Effector memory CD4-positive, alpha-beta T cell (primary cell): Measurements from ENCODE around the gene ADAMTSL4.
"Not testable (repeated sequence)": the region's sequence is repeated elsewhere in the genome, so short reads cannot be mapped to it uniquely, and the experiment has no call there.

Experiments
- DNase-seq, 3 donors: peaks; one replicate each; pipeline ENCODE4 v3.0.0-alpha.2; 2020
- H3K27ac ChIP-seq: 2 replicates; pipeline ENCODE4 v1.7.0; 2013; ENCODE audit warnings: mild to moderate bottlenecking, low read length, moderate library complexity; ENCODE audit not compliant: insufficient read depth, poor library complexity, severe bottlenecking
- H3K27me3 ChIP-seq: replicated peaks from 2 replicates; pipeline ENCODE4 v1.7.0; 2013; ENCODE audit warnings: mild to moderate bottlenecking, low read length; ENCODE audit not compliant: insufficient read depth, control insufficient read depth, poor library complexity, severe bottlenecking
- H3K36me3 ChIP-seq: 2 replicates; pipeline ENCODE4 v1.7.0; 2013; ENCODE audit warnings: mild to moderate bottlenecking, low read length, moderate library complexity; ENCODE audit not compliant: control insufficient read depth, insufficient read depth
- H3K4me1 ChIP-seq: 2 replicates; pipeline ENCODE4 v1.7.0; 2013; ENCODE audit warnings: low read length, mild to moderate bottlenecking; ENCODE audit not compliant: control insufficient read depth, insufficient read depth, poor library complexity, severe bottlenecking
- H3K4me3 ChIP-seq: 2 replicates; pipeline ENCODE4 v1.7.0; 2013; ENCODE audit warnings: low read length, low read depth, mild to moderate bottlenecking; ENCODE audit not compliant: insufficient read depth, poor library complexity, severe bottlenecking
- H3K9me3 ChIP-seq: 2 replicates; pipeline ENCODE4 v1.7.0; 2013; ENCODE audit warnings: mild to moderate bottlenecking, low read length, moderate library complexity; ENCODE audit not compliant: control insufficient read depth

ADAMTSL4 gene

DNA sequence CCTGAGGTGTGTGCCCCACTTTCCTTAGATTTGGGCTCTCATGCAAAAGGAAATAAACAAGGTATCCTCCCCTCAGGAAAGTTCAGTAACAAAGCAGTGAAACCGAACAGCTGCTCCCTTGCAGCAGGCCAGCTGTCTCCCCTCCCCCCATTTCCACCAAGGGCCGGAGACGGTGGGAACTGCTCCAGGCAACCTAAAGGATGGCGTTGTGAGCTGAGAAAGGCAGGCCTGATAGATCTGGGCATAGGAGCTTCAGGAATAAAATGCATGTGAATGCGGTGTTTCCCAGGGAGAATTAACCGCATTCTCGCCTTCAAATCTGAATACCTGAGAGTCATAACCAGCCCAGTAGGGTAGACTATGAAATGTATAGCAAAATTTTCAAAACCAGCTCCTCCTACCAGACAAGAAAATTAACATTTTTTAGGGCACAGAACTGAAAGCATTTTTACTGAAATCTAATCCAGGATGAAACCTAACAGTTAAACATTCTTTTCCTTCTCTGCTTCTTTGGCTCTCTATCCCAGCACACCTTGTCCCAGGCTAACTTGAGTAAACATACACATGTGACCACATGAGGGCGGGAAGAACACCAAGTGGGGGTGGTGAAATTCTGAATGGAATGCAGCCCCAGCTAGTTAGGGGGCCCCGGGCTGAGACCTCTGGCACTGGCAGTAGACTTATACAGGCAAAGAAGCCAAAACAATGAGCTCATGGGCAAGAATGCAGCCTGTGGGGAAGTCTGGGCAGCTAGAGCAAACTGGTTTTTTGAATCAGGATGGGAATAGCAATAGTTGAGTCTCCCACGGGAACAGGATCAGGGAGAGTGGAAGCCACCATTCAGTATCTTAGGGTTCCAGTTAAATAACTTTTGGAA, 18.7 kb downstream of the ADAMTSL4 start:
- H3K4me3 ChIP-seq = peak overlapping the region; percentile 52
- DNase-seq = peak in 1 of 3 donors; percentile 32
- peak overlapping the region; percentile 78 for H3K27ac ChIP-seq
- peaks cover 14% of the 10 kb centered on the region for H3K36me3 ChIP-seq
- no peaks in the 10 kb centered on the region for H3K9me3 ChIP-seq
- no peaks in the 10 kb centered on the region for H3K27me3 ChIP-seq
- H3K4me1 ChIP-seq = peaks cover 91% of the 10 kb centered on the region

DNA sequence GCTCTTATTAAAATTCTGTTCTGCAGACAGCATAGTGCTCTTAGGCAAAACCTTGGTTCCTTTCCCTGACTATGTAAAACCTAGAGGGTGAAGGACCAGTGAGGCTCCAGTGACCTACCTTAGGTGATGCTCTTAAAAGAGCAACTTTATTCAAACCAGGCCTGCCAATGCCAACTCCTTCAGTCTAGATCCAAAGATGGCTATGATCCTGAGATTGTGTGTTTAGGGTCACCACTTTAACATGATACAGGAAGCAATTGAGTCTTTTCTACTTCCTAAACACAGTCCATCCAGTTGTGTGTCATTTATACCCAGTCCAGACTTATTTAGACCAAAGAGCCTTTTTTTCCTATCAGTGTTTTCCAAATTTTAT, 19.4 kb downstream of the ADAMTSL4 start:
- Histone ChIP-seq H3K9me3 (no peaks in the 10 kb centered on the region), H3K36me3 (peaks cover 20% of the 10 kb centered on the region), H3K27me3 (no peaks in the 10 kb centered on the region), H3K4me3 (peak overlapping the region; percentile 52), H3K27ac (peak overlapping the region; percentile 78), H3K4me1 (peaks cover 92% of the 10 kb centered on the region)
- DNase-seq = no peak

DNA sequence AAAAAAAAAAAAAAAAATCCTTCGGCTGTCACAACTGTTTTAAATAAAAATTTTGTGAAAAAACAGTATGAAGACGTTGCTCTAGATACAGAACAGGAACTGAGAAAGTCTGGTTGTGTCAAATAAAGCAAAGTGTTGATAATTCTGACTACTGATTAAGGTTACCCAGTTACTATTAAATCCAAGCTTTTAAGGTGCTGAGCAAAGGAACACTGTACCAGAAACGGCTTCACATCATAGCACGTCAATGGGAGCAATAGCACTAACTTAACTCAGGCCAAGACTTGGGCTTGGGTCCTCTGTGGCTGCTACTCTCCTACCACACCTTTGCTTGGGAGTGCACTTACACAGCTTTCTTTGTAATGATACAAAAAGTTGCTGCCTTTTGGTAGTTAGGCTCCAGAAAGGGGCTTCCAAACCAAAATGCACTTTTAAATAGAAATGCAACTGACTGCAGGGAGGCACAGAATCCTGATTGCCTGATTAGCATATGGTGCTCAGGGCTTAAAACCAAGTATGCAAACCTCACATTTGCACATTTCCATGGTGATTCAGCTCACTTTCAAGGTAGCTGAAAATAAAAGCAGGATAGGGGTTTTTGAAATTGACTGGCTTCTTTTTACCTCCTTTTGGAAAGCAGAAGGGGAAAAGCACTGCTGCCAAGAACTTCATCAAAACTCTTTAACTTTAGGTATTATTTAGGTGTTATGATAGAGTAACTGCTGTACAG, 23.9 kb downstream of the ADAMTSL4 start:
- Histone ChIP-seq H3K36me3 (peaks cover 56% of the 10 kb centered on the region), H3K27me3 (no peaks in the 10 kb centered on the region), H3K4me1 (peaks cover 61% of the 10 kb centered on the region), H3K27ac (peak overlapping the region; percentile 98), H3K9me3 (no peaks in the 10 kb centered on the region), H3K4me3 (peak overlapping the region; percentile 31)
- DNase-seq = no peak

DNA sequence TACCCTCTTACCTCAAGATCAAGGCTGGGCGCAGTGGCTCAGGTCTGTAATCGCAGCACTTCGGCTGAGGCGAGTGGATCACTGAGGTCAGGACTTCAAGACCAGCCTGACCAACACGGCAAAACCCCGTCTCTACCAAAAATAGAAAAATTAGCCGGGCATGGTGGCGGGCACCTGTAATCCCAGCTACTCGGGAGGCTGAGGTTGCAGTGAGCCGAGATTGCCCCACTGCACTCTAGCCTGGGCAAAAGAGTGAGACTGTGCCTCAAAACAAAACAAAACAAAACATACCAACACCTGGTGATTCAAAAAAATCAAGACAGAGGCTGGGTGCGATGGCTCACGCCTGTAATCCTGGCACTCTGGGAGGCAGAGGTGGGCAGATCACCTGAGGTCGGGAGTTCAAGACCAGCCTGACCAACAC, 24.5 kb downstream of the ADAMTSL4 start:
- peak overlapping the region; percentile 31 for H3K4me3 ChIP-seq
- H3K9me3 ChIP-seq, H3K27me3 ChIP-seq, DNase-seq: not testable (repeated sequence)
- peaks cover 56% of the 10 kb centered on the region for H3K4me1 ChIP-seq
- peak overlapping the region; percentile 98 for H3K27ac ChIP-seq
- peaks cover 62% of the 10 kb centered on the region for H3K36me3 ChIP-seq

DNA sequence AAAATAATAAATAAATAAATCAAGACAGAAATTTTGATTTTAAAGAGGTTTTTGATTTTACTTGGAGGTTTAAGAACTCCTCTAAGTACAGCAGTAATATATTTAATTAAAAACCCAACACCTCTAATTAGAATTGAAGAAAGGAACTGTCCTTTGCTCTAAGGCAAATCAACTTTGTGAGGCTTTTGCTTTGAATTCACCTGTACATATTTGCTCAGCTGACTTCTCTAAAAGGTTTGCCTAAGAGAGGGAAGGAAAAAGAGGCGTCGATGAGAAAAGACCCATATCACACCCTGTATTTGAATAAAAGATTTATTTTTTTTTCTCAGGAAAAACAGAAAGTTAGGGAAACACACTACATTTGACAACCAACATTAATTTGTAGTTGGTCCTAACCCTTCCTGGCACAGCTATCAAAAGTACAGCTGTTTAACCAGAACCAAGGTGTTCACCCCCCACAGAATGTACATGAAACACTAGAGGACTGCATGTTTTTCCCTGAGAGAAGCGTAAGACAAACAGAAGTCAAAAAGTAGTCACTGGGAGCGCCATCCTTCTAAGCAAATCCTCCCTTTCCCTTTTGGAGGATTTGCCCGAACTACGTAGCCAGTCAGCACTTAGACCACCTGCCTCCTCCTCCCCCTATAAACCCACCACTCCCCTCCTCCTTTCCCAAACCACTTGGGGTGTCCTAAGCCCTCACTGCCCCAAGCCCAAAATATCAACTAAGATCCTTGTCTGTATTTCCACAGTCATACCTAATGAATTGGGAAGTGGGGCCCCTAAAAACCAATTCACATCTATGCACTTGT, 25.3 kb downstream of the ADAMTSL4 start:
- DNase-seq = no peak
- Histone ChIP-seq H3K4me3 (peak overlapping the region; percentile 95), H3K4me1 (peaks cover 47% of the 10 kb centered on the region), H3K27ac (peak overlapping the region; percentile 98), H3K9me3 (no peaks in the 10 kb centered on the region), H3K27me3 (no peaks in the 10 kb centered on the region), H3K36me3 (peaks cover 69% of the 10 kb centered on the region)

DNA sequence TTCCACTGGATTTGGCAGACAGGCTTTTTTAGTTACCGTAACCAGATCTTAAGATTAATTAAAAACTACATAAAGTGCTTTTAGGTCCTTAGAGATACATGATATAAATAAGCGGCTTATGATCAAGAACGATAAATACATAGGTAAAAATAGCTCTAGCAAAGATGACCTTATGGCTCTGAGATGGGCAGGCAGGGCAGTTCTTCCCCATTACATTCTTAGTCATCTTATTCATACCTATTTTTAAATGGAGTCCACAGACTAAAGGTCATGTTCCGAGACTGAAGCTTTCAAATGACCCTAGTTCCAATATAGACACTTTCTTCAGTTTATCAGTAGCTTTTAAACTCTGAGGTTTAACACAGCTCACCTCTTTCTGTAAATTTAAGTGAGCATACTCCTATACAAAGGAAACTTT, 25.9 kb downstream of the ADAMTSL4 start:
- Histone ChIP-seq H3K36me3 (peaks cover 69% of the 10 kb centered on the region), H3K4me3 (peak overlapping the region; percentile 95), H3K27ac (peak overlapping the region; percentile 98), H3K27me3 (no peaks in the 10 kb centered on the region), H3K4me1 (peaks cover 44% of the 10 kb centered on the region), H3K9me3 (no peaks in the 10 kb centered on the region)
- DNase-seq = no peak

DNA sequence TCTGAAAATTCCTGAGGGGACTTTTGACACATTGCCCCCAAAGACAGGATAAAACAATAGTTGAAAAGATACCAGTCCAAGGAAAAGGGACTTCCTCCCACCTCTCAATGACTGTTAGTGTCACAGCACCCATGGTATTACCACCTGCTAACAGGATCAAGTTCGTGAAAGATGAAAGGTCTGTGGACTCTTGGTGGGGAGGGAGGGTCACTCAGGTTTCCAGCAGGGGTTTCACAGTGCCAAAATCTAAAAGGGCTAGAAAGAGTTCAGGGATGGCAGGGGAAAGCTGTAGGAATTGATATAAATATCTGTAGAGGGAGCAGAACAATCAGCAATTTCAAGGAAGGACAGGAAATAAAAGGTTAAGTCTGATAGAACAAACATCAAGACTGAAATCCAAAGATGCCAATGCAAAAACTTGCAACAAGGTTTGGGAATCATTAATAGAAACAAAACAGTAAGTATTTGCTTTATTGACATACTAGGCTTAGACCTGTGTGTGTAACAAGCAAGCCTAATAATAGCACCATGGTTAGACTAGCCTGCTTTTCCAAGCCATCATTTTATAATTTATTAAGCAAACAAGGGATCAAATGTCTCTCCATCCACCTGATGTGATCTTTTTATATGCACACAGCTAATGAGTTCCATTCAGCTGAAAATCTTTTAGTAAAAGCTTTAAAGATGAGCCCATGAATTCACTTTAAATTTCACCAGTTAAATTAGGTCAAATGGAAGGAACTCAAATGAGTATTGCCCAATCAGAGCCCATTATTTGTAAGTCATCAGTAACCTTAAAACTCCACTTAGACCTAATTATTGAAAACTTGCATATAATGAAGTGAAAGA, 26.5 kb downstream of the ADAMTSL4 start:
- Histone ChIP-seq H3K27ac (peak overlapping the region; percentile 98), H3K4me3 (peak overlapping the region; percentile 95), H3K27me3 (no peaks in the 10 kb centered on the region), H3K4me1 (peaks cover 44% of the 10 kb centered on the region), H3K9me3 (no peaks in the 10 kb centered on the region), H3K36me3 (peaks cover 69% of the 10 kb centered on the region)
- no peak for DNase-seq

DNA sequence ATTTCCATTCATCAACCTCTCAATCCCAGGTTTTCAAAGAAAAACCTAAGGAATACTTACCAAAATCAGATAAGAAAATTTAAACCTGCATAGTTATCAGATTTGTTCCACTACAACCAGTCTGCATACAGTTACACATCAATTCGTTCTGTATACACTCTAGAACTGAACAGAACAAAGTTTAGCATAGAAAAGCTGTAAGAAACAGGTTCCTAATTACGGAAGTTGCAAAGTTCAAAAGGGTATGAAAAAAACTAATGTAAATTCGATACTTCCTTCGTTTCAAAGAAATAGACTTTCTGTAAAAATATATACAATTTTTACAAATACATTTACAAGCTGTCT, 27.1 kb downstream of the ADAMTSL4 start:
- H3K9me3 ChIP-seq = no peaks in the 10 kb centered on the region
- no peak for DNase-seq
- peak overlapping the region; percentile 95 for H3K4me3 ChIP-seq
- H3K27me3 ChIP-seq = no peaks in the 10 kb centered on the region
- peaks cover 38% of the 10 kb centered on the region for H3K4me1 ChIP-seq
- H3K27ac ChIP-seq = peak overlapping the region; percentile 98
- peaks cover 63% of the 10 kb centered on the region for H3K36me3 ChIP-seq
